Glomerular visceral epithelial cell (primary cell): ENCODE data around the gene NINJ1.

Experiments
- DNase-seq: peaks from one replicate; pipeline ENCODE4 v3.0.0-alpha.2; 2016; ENCODE audit errors: extremely low spot score

Gene NINJ1

DNA sequence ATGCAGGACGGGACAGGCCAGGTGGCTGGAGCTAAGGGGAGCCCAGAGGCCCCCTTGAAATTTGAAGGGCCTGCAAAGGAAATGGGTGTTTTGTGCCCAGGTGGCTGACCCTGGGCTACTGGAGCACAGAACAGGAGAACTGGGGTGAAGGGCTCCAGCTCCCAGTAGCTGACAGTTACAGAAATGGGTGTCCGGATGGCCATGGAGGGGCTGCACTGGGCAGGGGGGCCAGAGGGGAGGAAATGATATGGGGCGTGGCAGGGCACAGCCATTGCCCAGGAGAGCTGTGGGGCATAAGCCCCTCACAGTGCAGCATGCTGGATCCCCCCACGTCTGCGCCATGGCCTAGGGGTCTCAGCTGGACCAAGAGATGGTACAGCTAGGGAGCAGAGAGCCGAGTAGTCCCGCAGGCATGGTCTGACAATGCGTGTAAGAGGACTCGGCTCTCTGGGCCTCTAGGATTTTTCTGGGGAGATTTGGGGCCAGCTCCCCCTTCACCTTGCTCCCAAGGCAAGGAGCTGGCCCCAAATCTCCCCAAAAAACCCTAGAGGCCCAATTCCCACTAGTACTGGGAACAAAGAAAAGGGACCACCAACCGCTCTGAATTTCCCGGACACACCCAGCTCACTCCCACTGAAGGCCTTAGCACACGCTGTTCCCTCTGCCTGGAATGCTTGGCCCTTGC lies 45.9 kb downstream of the NINJ1 start:
- no peak for DNase-seq

DNA sequence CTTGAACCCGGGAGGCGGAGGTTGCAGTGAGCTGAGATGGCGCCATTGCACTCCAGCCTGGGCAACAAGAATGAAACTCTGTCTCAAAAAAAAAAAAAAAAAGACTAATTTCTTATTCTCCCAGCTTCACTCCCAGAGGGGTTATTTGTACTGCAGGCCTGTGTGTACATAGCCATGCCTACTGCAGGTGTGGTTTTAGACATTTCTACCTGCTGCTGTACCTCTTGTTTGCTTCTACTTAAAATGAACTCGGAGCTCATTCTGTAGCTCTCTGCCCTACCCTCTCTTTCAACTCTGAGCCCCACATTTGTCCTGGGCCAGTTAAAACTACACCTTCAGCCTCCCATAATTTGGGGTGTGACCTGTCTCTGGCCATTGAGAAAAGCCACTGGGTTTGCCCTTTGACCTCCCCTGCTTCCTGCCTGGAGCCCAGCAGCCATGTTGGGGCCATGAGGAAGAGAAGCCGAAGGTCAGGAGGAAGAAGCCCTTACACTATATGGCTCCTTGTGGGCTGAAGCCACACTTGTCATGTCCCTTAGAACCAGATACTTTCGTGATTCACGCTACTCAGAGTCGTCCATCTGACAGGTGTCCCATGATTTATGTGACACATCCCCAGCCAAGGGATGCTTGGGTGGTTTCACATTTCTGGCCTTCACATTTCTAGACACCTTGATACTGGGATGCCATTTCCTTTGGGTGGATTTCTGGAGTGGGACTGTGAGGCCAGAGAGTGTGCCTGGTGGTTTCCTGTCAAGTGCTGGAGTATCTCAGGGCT lies 47.4 kb downstream of the NINJ1 start:
- DNase-seq = no peak

- no peak for DNase-seq
These were observed 48.4 kb downstream of the NINJ1 start for GRCh38 chr9:93085676-93086075.

DNA sequence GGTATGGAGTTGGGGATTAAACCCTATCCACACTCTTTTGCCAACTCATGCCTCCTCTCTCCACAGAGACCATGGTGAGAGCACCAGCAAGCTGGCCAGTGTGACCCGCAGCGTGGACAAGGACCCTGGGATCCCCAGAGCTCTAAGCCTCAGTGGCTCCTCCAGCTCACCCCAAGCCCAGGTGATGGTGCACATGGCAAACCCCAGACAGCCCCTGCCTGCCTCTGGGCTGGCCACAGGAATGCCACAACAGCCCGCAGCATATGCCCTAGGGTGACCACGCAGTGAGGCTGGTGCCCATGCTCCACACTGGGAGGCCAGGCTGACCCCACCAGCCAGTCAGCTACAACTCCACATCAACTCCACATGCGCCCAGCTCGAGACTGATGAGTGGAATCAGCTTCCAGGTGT lies 49.6 kb downstream of the NINJ1 start:
- DNase-seq = no peak

DNA sequence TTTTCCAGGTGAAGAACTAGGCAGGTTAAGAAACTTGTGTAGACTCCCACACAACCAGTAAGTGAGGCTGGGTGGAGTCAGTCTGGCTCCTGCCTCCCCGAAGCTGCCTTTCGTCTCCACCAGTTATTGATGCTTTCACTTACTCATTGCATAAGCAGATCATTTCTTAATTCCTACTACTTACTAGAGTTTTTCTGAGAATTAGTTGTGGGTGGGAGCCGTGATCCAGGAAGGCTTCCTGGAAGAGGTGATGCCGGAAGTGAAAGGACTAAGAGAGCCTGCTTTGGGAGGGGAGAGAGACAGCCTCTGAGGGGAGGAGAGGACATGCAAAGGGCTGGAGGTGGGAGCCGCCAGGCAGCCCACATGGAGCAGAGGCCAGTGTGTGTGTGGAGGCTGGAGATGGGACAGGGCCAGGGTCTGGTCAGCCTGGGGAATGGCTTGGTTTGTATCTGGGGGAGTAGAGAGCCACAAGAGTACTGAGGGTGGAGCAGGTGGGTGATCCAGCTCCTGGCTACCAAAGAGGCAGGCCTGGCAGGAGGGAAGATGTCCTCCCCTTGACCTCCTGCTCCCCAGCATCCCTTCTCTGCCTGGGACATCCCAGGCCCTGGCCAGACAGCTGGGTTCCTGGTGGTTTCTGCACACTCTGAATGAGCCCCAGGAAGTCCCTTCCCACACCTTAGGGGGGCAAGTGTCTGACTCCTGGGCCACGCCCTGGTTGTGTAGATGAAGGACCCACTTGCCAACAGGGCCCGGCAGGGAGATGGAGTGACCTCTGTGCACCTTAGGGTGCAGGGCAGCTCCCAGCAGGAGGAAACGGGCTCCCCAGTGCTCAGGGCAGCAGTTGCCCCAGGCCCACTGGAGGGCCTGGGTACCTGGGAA lies 50.2 kb downstream of the NINJ1 start:
- DNase-seq = no peak

GRCh38 chr9:93082841-93083411 lies 51.1 kb downstream of the NINJ1 start:
- DNase-seq = no peak

DNA sequence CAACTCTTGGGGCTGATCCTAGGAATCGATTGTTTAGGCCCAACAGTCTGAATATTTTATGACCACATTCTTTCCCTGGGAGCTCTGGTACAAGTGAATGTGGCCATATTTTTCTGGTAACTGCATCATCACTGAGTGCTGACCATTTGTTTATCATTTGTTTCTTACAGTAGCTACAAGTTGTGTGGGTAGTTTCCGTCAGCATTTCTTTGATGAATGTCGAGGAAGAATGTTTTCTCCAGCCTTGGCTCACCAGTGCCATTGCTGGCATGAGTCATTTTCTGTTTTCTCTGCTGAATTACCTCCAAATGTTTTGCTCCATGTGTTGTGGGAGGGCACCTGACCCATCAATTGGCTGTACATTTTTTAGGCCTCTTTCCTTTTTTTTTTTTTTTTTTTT lies 52.1 kb downstream of the NINJ1 start:
- no peak for DNase-seq

DNA sequence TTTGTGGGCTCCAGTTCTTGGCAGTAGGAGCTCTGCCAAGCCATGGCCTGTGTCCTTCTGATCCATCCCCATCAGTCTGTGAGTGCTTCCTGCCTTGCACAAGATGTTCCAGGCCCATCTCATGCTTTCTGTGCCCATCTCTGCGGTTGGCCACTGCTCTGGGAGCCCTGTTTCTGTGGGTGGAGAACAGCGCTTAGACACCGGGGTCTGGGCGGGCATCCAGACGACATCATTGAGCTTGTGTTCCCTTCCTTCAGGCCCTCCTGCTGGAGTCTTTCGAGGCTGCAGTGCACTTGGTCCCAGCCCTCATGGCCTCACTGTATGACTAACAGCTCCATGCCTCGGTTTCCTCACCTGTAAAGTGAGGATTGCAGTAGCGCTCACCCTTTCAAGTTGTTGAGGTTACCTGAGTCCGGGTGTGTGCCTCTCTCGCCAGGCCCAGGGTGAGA lies 52.9 kb downstream of the NINJ1 start:
- DNase-seq = no peak

- DNase-seq = no peak
These were observed 53.6 kb downstream of the NINJ1 start for GRCh38 chr9:93080406-93080805.

DNA sequence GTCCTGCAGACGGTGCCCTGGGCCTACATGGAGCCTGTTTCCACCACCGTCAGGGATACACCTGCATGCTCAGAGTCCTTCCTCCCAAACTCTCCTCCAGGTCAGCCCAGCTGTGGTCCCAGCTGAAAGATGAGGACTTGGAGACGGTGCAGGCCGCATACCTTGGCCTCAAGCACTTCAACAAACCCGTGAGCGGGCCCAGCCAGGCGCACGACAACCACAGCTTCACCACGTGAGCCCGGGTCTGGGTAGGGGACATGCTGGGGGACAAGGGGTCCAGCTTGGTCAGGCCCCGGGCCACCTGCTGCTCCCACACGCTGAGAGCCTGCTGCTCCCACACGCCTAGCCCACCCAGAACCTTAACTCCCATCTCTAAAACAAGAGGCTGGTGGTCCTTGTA lies 54.7 kb downstream of the NINJ1 start:
- no peak for DNase-seq

DNA sequence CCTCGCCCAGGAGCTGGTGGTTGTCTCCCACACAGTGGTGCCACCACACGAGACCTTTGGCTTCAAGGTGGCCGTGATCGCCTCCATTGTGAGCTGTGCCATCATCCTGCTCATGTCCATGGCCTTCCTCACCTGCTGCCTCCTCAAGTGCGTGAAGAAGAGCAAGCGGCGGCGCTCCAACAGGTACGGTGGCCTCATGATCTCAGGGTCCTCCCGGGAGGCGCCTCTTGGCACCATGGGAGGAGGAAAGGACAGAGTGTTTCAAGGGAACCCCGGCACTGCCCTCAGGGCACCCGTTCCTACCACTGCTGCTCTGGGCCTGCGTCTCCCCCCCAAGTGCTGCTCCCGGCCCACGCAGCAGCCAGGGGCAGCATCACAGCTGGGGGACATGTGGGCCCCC lies 56.2 kb downstream of the NINJ1 start:
- no peak for DNase-seq

DNA sequence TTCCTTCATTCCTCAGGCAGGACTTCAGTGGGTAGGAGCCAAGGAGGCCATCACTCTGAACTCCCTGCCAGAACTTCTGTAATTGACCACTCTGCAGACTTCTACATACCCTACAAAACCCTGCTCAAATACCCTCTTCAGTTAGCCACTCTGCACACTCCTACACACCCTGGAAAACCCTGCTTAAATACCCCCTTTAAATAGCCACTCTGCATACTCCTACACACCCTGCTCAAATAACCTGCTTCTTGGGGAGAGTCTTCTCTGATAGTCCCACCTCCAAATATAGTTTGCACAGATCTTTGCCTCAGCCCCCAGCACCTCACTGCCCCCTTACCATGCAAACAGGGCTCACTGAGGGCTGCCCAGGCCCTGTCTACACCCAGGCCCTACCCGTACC lies 56.7 kb downstream of the NINJ1 start:
- no peak for DNase-seq

- DNase-seq = no peak
These were observed 57.3 kb downstream of the NINJ1 start for GRCh38 chr9:93076792-93077128.

GRCh38 chr9:93076101-93076791 lies 57.8 kb downstream of the NINJ1 start:
- DNase-seq = no peak

DNA sequence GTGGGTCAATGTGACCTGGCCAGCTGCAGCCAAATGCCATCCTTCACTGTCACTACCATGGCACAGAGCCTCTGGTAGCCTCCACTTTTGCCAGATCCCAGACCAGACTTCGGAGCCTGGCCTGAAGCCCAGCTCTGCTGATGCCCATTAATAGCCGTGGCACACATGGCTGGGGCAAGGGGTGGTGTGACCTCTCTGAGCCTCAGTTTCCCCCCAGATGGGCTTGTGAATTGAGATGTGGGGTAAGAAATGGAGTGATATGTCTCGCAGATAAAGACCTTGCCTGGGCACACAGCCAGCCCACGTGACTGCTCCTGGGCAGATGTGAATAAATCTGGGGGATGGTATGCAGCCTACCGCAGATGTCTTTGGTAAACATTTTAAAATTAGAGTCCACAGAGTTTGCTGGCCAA lies 61.7 kb downstream of the NINJ1 start:
- no peak for DNase-seq
